Measurements from ENCODE around the gene CRHR1.

The CRHR1 gene

DNA sequence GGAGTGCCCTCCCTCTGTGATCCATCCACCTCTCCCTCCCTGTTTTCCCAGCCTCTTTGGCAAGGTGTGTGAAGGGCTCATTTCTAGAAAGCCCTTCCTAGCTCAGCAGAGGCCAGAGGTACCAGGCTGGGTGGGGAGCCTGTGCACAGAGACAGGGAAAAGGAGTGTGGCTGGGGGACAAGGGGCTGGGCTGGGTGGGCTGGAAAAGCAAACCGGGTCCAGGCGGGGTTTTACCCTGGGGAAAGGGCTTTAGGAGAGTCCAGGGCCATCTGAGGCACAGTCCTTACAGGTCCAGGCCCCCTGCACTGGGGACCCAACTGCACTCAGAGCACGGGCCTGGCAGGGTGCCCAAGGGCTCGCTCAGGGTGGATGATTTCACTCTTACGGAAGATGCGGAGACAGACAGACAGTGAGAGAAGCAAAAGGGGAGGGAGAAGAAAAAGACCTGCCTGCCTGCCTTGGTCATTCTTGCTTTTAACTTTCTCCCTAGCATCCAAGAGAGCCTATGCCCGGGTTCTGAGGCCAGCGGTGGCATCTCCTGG is 7.0 kb downstream of the CRHR1 start:
- DNase-seq (ENCODE audit: extremely low read depth, insufficient read length) = no peak
- TF ChIP-seq, protein P1, sequence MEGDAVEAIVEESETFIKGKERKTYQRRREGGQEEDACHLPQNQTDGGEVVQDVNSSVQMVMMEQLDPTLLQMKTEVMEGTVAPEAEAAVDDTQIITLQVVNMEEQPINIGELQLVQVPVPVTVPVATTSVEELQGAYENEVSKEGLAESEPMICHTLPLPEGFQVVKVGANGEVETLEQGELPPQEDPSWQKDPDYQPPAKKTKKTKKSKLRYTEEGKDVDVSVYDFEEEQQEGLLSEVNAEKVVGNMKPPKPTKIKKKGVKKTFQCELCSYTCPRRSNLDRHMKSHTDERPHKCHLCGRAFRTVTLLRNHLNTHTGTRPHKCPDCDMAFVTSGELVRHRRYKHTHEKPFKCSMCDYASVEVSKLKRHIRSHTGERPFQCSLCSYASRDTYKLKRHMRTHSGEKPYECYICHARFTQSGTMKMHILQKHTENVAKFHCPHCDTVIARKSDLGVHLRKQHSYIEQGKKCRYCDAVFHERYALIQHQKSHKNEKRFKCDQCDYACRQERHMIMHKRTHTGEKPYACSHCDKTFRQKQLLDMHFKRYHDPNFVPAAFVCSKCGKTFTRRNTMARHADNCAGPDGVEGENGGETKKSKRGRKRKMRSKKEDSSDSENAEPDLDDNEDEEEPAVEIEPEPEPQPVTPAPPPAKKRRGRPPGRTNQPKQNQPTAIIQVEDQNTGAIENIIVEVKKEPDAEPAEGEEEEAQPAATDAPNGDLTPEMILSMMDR (IDR thresholded peaks at IDR 0.05; ENCODE audit: insufficient read depth, low read length, poor library complexity, severe bottlenecking) = no peak
- Histone ChIP-seq H3K36me3 (ENCODE audit: control insufficient read depth, insufficient read depth, low read length) (no peaks in the 10 kb centered on the region), H3K27me3 (replicated peaks; ENCODE audit: control insufficient read depth, insufficient read depth, low read length) (peaks cover 1% of the 10 kb centered on the region; the same call in 1 of the 2 replicates), H3K4me3 (replicated peaks; ENCODE audit: low read depth, low read length) (no peak overlapping the region)

DNA sequence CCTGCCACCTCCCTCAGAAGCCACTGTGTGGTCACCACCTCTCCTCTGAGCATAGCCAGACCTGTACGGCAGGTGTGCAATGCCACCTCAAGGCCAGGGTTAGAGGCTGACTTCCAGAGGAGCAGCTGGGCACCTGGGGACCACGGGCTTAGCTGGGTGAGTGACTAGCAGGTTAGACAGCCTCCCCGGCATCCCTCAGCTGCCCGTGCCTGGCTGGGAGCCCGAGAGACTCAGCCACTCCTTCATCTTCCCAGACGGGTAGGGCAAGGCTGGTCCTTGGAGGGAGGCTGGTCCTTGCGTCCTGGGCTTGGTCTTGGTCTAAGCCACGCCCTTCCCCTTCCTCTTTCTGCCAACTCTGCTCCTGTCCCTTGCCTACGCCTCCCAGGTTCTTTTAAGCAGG is 7.8 kb downstream of the CRHR1 start:
- H3K27me3 ChIP-seq (replicated peaks; ENCODE audit: control insufficient read depth, insufficient read depth, low read length) = peaks cover 1% of the 10 kb centered on the region; the same call in 1 of the 2 replicates
- no peak overlapping the region for H3K4me3 ChIP-seq (replicated peaks; ENCODE audit: low read depth, low read length)
- DNase-seq (ENCODE audit: extremely low read depth, insufficient read length) = no peak
- TF ChIP-seq, protein P1 (IDR thresholded peaks at IDR 0.05; ENCODE audit: insufficient read depth, low read length, poor library complexity, severe bottlenecking) = no peak
- H3K36me3 ChIP-seq (ENCODE audit: control insufficient read depth, insufficient read depth, low read length) = no peaks in the 10 kb centered on the region

DNA sequence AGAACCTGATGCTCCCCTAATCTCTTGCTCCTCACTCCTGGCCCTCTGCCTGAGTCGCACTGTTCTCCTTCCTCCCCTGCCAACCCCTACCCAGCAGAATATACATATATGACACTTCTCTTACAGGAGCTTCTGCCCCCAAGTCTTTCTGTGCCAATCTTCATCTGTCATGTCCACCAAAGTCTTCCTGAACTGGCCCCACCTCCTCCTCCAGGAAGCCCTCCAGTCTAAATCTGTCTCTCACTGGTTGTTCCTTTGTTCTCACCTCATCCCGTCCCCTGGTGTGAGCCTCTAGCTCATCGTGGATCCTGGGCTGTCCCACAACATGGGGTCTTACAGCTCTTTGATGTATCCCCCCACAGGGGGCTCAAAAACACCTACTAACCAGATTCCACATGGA is 8.3 kb downstream of the CRHR1 start:
- H3K27me3 ChIP-seq (replicated peaks; ENCODE audit: control insufficient read depth, insufficient read depth, low read length) = peaks cover 1% of the 10 kb centered on the region; the same call in 1 of the 2 replicates
- no peak overlapping the region for H3K4me3 ChIP-seq (replicated peaks; ENCODE audit: low read depth, low read length)
- no peaks in the 10 kb centered on the region for H3K36me3 ChIP-seq (ENCODE audit: control insufficient read depth, insufficient read depth, low read length)
- TF ChIP-seq, protein P1 (IDR thresholded peaks at IDR 0.05; ENCODE audit: insufficient read depth, low read length, poor library complexity, severe bottlenecking) = no peak
- DNase-seq (ENCODE audit: extremely low read depth, insufficient read length) = no peak

DNA sequence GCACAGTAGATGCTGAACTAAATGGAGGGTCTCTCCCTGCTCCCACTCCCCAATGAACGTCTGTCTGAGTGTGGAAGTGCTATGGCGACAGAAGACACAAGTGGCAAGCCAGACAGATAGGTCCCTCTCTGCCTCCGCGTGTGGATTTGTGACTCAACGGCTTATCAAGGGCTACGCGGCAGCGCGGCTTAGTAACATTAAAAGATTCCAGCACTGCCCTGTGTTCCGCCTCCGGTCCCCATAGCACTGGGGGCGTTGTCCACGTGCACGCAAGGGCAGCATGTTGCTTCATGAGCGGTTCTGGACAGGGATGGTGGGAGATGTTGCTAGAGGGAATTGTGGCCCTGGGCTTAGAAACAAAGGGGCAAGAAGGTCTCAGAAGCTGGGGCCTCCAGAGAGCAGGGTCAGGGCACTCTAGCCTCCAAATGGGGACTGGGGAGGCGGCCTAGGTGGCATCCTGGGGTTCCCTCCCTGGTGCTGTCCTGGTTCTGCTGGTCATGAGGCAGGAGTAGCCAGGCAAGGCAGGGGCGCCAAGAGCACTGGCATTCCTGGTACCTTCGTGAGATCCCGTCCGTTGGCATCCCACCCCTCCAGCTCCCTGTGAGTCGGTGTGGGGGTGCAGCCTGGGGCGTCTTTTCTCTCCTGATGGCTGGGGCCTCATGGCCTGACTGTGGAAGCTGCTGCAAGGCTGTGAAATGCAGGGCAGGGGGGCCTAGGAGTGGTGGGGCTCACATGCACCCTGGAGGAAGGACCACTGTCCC is 9.1 kb downstream of the CRHR1 start:
- no peaks in the 10 kb centered on the region for H3K36me3 ChIP-seq (ENCODE audit: control insufficient read depth, insufficient read depth, low read length)
- TF ChIP-seq, protein P1 (IDR thresholded peaks at IDR 0.05; ENCODE audit: insufficient read depth, low read length, poor library complexity, severe bottlenecking) = no peak
- peaks cover 1% of the 10 kb centered on the region; the same call in 1 of the 2 replicates for H3K27me3 ChIP-seq (replicated peaks; ENCODE audit: control insufficient read depth, insufficient read depth, low read length)
- H3K4me3 ChIP-seq (replicated peaks; ENCODE audit: low read depth, low read length) = no peak overlapping the region
- no peak for DNase-seq (ENCODE audit: extremely low read depth, insufficient read length)

DNA sequence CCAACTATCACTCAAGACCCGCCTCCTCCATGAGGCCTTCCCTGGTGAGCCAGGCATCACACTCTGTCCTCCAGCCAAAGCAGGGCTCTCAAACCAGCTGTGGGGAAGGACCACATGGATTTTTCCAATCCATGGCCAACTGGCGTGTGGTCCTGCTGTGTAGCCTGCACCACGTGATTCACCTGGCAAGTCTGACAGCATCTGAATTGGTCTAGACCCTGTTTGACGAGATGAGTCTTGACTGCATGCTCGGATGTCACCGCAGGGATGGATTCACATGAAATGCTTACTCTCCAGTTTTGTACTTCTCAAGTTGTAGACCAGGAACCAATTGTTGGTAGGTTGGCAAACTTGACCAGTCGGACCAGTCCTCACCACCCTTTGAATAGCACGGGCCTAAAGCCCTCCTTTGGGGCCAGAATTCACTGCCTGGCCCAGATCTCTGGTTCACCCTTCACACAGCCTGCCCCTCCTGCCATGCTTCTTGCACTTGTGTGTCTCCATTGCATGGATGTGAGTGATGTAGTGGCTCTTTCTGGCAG is 9.9 kb downstream of the CRHR1 start:
- TF ChIP-seq, protein P1 (IDR thresholded peaks at IDR 0.05; ENCODE audit: insufficient read depth, low read length, poor library complexity, severe bottlenecking) = no peak
- peaks cover 1% of the 10 kb centered on the region; the same call in 1 of the 2 replicates for H3K27me3 ChIP-seq (replicated peaks; ENCODE audit: control insufficient read depth, insufficient read depth, low read length)
- no peak overlapping the region for H3K4me3 ChIP-seq (replicated peaks; ENCODE audit: low read depth, low read length)
- DNase-seq (ENCODE audit: extremely low read depth, insufficient read length) = no peak
- no peaks in the 10 kb centered on the region for H3K36me3 ChIP-seq (ENCODE audit: control insufficient read depth, insufficient read depth, low read length)

Data from GM06990 (cell line).